ENCODE measurements around the gene FAIM.

- TF ChIP-seq CTCF (IDR thresholded peaks at IDR 0.05) (no peak), POLR2A (IDR thresholded peaks at IDR 0.05) (no peak)
These were observed 59.5 kb downstream of the FAIM start for GRCh38 chr3:138668107-138668506.

Measured in ovary (tissue), 3 donors.